Ishikawa (cell line): ENCODE data around the gene NR6A1.

Experiments used
- CEBPB ChIP-seq: IDR thresholded peaks from 2 replicates; pipeline ENCODE4 v1.6.1; 2012
- FOXM1 ChIP-seq: IDR thresholded peaks from 2 replicates; pipeline ENCODE4 v1.6.1; 2012; ENCODE audit warnings: low read depth, borderline replicate concordance
- TAF1 ChIP-seq: IDR thresholded peaks from 2 replicates; pipeline ENCODE4 v1.6.1; 2012; ENCODE audit warnings: low read depth, mild to moderate bottlenecking
- YY1 ChIP-seq: IDR thresholded peaks from 2 replicates; pipeline ENCODE4 v1.6.1; 2012; ENCODE audit warnings: low read depth
- TF ChIP-seq, protein P1 (sequence below): IDR thresholded peaks from 2 replicates; pipeline ENCODE4 v1.6.1; 2012
- TF ChIP-seq, protein P2 (sequence below): IDR thresholded peaks from 2 replicates; pipeline ENCODE4 v1.6.1; 2012; ENCODE audit warnings: low read depth, mild to moderate bottlenecking

DNA sequence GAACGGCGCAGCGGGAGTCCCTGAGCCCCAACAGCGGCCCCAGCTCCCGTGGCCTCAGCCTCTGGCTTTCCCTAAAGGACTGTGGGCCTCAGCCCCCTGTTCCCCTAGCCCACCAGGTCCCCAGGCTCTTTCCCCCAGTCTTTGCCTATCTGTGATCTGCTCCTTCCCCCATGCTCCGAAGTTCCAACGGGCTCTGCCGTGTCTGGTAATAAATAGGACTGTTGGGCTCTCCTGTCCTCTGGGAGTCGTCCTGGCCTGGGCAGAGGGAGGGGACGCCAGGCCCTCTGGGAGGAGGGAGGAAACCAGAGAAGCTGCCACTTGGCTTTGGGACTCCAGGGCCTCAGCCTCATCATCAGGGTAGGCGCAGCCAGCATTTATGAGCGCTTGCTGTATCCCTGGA, 292.8 kb downstream of the NR6A1 start:
- TF ChIP-seq, protein P1, sequence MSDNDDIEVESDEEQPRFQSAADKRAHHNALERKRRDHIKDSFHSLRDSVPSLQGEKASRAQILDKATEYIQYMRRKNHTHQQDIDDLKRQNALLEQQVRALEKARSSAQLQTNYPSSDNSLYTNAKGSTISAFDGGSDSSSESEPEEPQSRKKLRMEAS, result no peak
- TF ChIP-seq TAF1 (no peak), FOXM1 (no peak), YY1 (no peak), CEBPB (no peak)
- TF ChIP-seq, protein P2, sequence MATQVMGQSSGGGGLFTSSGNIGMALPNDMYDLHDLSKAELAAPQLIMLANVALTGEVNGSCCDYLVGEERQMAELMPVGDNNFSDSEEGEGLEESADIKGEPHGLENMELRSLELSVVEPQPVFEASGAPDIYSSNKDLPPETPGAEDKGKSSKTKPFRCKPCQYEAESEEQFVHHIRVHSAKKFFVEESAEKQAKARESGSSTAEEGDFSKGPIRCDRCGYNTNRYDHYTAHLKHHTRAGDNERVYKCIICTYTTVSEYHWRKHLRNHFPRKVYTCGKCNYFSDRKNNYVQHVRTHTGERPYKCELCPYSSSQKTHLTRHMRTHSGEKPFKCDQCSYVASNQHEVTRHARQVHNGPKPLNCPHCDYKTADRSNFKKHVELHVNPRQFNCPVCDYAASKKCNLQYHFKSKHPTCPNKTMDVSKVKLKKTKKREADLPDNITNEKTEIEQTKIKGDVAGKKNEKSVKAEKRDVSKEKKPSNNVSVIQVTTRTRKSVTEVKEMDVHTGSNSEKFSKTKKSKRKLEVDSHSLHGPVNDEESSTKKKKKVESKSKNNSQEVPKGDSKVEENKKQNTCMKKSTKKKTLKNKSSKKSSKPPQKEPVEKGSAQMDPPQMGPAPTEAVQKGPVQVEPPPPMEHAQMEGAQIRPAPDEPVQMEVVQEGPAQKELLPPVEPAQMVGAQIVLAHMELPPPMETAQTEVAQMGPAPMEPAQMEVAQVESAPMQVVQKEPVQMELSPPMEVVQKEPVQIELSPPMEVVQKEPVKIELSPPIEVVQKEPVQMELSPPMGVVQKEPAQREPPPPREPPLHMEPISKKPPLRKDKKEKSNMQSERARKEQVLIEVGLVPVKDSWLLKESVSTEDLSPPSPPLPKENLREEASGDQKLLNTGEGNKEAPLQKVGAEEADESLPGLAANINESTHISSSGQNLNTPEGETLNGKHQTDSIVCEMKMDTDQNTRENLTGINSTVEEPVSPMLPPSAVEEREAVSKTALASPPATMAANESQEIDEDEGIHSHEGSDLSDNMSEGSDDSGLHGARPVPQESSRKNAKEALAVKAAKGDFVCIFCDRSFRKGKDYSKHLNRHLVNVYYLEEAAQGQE, result no peak
